Upper lobe of left lung (tissue), 4 donors: ENCODE data around the gene NEURL1.

Source experiments
- CTCF ChIP-seq, 6 experiments: fragments of 450-650 bp in 4 of 6; fragments of 200-600 bp in 2 of 6; sonication (generic) in 2 of 6; IDR thresholded peaks; one replicate each; pipeline ENCODE4 v1.5.1; 2016 to 2019; ENCODE audit warnings: antibody characterized with exemption in 6 of 6
- EP300 ChIP-seq, 4 donors: sonication (generic); formaldehyde crosslinking; IDR thresholded peaks; one replicate each; pipeline ENCODE4 v1.5.1; 2017; ENCODE audit warnings: antibody characterized with exemption in 4 of 4, control low read depth in 2 of 4
- POLR2A ChIP-seq, 4 donors: fragments of 450-650 bp; IDR thresholded peaks; one replicate each; pipeline ENCODE4 v1.5.1; 2016 to 2017; ENCODE audit warnings: antibody characterized with exemption in 4 of 4, mild to moderate bottlenecking in 2 of 4

- no peak for TF ChIP-seq CTCF (IDR thresholded peaks at IDR 0.05)
- TF ChIP-seq POLR2A (IDR thresholded peaks at IDR 0.05), result no peak
- TF ChIP-seq EP300 (IDR thresholded peaks at IDR 0.05), result no peak
Observed at GRCh38 chr10:103616705-103617601, 123.4 kb downstream of the NEURL1 start.
